Mesenchymal stem cell (in vitro differentiated cells and primary cell): ENCODE measurements around the gene COQ4.

Source experiments
- DNase-seq: peaks from one replicate; pipeline ENCODE4 v3.0.0-alpha.2; 2013
- H2AFZ ChIP-seq: one replicate; pipeline ENCODE4 v1.6.1; 2013; ENCODE audit warnings: low read depth, mild to moderate bottlenecking, control low read depth, inconsistent platforms, low read length, moderate library complexity
- H2AK5ac ChIP-seq: 2 replicates; pipeline ENCODE4 v1.6.1; 2013; ENCODE audit warnings: low read length, moderate library complexity, mild to moderate bottlenecking, inconsistent platforms; ENCODE audit not compliant: severe bottlenecking
- H2BK120ac ChIP-seq: one replicate; pipeline ENCODE4 v1.6.1; 2013; ENCODE audit warnings: low read depth, mild to moderate bottlenecking, inconsistent platforms, low read length, moderate library complexity
- H2BK12ac ChIP-seq, 2 experiments: one replicate each; pipeline ENCODE4 v1.6.1; 2013; ENCODE audit warnings: inconsistent platforms in 2 of 2, low read length in 2 of 2, mild to moderate bottlenecking in 2 of 2, moderate library complexity in 2 of 2, control low read depth in 1 of 2
- H2BK15ac ChIP-seq: one replicate; pipeline ENCODE4 v1.6.1; 2013; ENCODE audit warnings: mild to moderate bottlenecking, low read depth, inconsistent platforms; ENCODE audit not compliant: poor library complexity, severe bottlenecking
- H2BK5ac ChIP-seq: 2 replicates; pipeline ENCODE4 v1.6.1; 2013; ENCODE audit warnings: low read depth, mild to moderate bottlenecking, low read length, control low read depth, inconsistent platforms; ENCODE audit not compliant: poor library complexity, severe bottlenecking
- H3K14ac ChIP-seq, 2 experiments: one replicate each; pipeline ENCODE4 v1.6.1; 2013; ENCODE audit warnings: inconsistent platforms in 2 of 2, low read length in 2 of 2, control low read depth in 1 of 2, mild to moderate bottlenecking in 1 of 2, moderate library complexity in 1 of 2
- H3K18ac ChIP-seq, 2 experiments: one replicate each; pipeline ENCODE4 v1.6.1; 2013; ENCODE audit warnings: inconsistent platforms in 2 of 2, low read length in 2 of 2, control low read depth in 1 of 2, low read depth in 1 of 2, mild to moderate bottlenecking in 1 of 2
- H3K23ac ChIP-seq, 2 experiments: one replicate each; pipeline ENCODE4 v1.6.1; 2013; ENCODE audit warnings: inconsistent platforms in 2 of 2, low read length in 2 of 2, mild to moderate bottlenecking in 2 of 2, moderate library complexity in 2 of 2, control low read depth in 1 of 2
- H3K27ac ChIP-seq: 2 replicates; pipeline ENCODE4 v1.5.1; 2013; ENCODE audit warnings: mild to moderate bottlenecking, moderate library complexity, low read length, control low read depth, inconsistent platforms; ENCODE audit not compliant: poor library complexity, severe bottlenecking
- H3K27me3 ChIP-seq, 2 experiments: 2 replicates each; pipeline versions ENCODE4 v1.6.1 to v1.7.0; 2013; ENCODE audit warnings: low read length in 2 of 2, mild to moderate bottlenecking in 2 of 2, moderate library complexity in 2 of 2, control low read depth in 1 of 2, inconsistent platforms in 1 of 2; ENCODE audit not compliant: control insufficient read depth in 1 of 2, insufficient read depth in 1 of 2
- H3K36me3 ChIP-seq, 2 experiments: 2 replicates each; pipeline versions ENCODE4 v1.6.1 to v1.7.0; 2013; ENCODE audit warnings: low read length in 2 of 2, control low read depth in 1 of 2, inconsistent platforms in 1 of 2, low read depth in 1 of 2, mild to moderate bottlenecking in 1 of 2; ENCODE audit not compliant: insufficient read depth in 2 of 2, control insufficient read depth in 1 of 2
- H3K4ac ChIP-seq, 2 experiments: one replicate each; pipeline ENCODE4 v1.6.1; 2013; ENCODE audit warnings: inconsistent platforms in 2 of 2, low read length in 2 of 2, mild to moderate bottlenecking in 2 of 2, moderate library complexity in 2 of 2, control low read depth in 1 of 2, low read depth in 1 of 2
- H3K4me1 ChIP-seq: 2 replicates; pipeline ENCODE4 v1.6.1; 2013; ENCODE audit warnings: low read depth, low read length, control low read depth; ENCODE audit not compliant: control insufficient read depth, insufficient read depth
- H3K4me2 ChIP-seq: 2 replicates; pipeline ENCODE4 v1.6.1; 2013; ENCODE audit warnings: low read length, mild to moderate bottlenecking, inconsistent platforms; ENCODE audit not compliant: poor library complexity, severe bottlenecking
- H3K4me3 ChIP-seq, 2 experiments: 2 replicates each; pipeline versions ENCODE4 v1.5.1 to v1.7.0; 2013; ENCODE audit warnings: low read length in 2 of 2, mild to moderate bottlenecking in 2 of 2, control low read depth in 1 of 2, low read depth in 1 of 2; ENCODE audit not compliant: insufficient read depth in 1 of 2
- H3K79me1 ChIP-seq: replicated peaks from 2 replicates; pipeline ENCODE4 v1.6.1; 2013; ENCODE audit warnings: mild to moderate bottlenecking, control low read depth, low read length, inconsistent platforms; ENCODE audit not compliant: poor library complexity, severe bottlenecking
- H3K9ac ChIP-seq: 2 replicates; pipeline ENCODE4 v1.7.0; 2013; ENCODE audit warnings: mild to moderate bottlenecking, low read length, moderate library complexity
- H3K9me3 ChIP-seq: 2 replicates; pipeline ENCODE4 v1.7.0; 2013; ENCODE audit warnings: mild to moderate bottlenecking, low read length; ENCODE audit not compliant: control insufficient read depth
- H4K8ac ChIP-seq: one replicate; pipeline ENCODE4 v1.6.1; 2013; ENCODE audit warnings: inconsistent platforms, mild to moderate bottlenecking, low read length, moderate library complexity
- H4K91ac ChIP-seq: one replicate; pipeline ENCODE4 v1.6.1; 2013; ENCODE audit warnings: mild to moderate bottlenecking, low read length, inconsistent platforms
- WGBS: methylation state at CpG from one replicate; pipeline ENCODE4 v1.1.7; 2013; ENCODE audit warnings: mixed read lengths; 5-methylcytosine and 5-hydroxymethylcytosine counted together

Gene COQ4

GRCh38 chr9:128304136-128304970 is 18.3 kb upstream of the COQ4 start:
- Histone ChIP-seq H3K9ac (peak overlapping the region; percentile 57), H3K9me3 (no peaks in the 10 kb centered on the region), H4K8ac (no peak overlapping the region), H4K91ac (peak overlapping the region; percentile 37), H3K36me3 (peaks cover 8 to 10% of the 10 kb centered on the region in 2 experiments), H2BK5ac (no peak overlapping the region), H3K4me1 (peaks cover 6% of the 10 kb centered on the region), H2BK120ac (no peak overlapping the region), H3K4me2 (no peak overlapping the region), H3K27ac (no peak overlapping the region), H3K14ac (no peak overlapping the region), H3K4ac (peak overlapping the region in 1 of 2 experiments; percentile 8), H2BK15ac (no peak overlapping the region), H3K23ac (no peak overlapping the region), H2BK12ac (no peak overlapping the region), H3K18ac (no peak overlapping the region), H3K27me3 (no peaks in the 10 kb centered on the region), H2AFZ (no peak overlapping the region), H3K4me3 (no peak overlapping the region), H3K79me1 (no peaks in the 10 kb centered on the region), H2AK5ac (peak overlapping the region; percentile 77)
- DNase-seq, result no peak
- 96% methylated on average over 6 of the region's 9 CpGs for WGBS

GRCh38 chr9:128304971-128305288 is 17.7 kb upstream of the COQ4 start:
- no peak overlapping the region for H2BK120ac ChIP-seq
- DNase-seq, result no peak
- no peak overlapping the region for H2BK5ac ChIP-seq
- H2BK15ac ChIP-seq, result no peak overlapping the region
- no peak overlapping the region for H3K27ac ChIP-seq
- no peaks in the 10 kb centered on the region for H3K27me3 ChIP-seq
- H2AK5ac ChIP-seq, result no peak overlapping the region
- H4K91ac ChIP-seq, result no peak overlapping the region
- H2BK12ac ChIP-seq, result no peak overlapping the region
- peaks cover 6% of the 10 kb centered on the region for H3K4me1 ChIP-seq
- H3K36me3 ChIP-seq, result peaks cover 14 to 16% of the 10 kb centered on the region in 2 experiments
- H3K9ac ChIP-seq, result peak overlapping the region; percentile 57
- H3K14ac ChIP-seq, result no peak overlapping the region
- H3K79me1 ChIP-seq, result no peaks in the 10 kb centered on the region
- H3K23ac ChIP-seq, result no peak overlapping the region
- no peaks in the 10 kb centered on the region for H3K9me3 ChIP-seq
- H3K18ac ChIP-seq, result no peak overlapping the region
- H4K8ac ChIP-seq, result no peak overlapping the region
- H2AFZ ChIP-seq, result no peak overlapping the region
- H3K4me2 ChIP-seq, result no peak overlapping the region
- no peak overlapping the region for H3K4me3 ChIP-seq
- WGBS, result 81% methylated on average over 5 of the region's 5 CpGs
- H3K4ac ChIP-seq, result no peak overlapping the region

- Histone ChIP-seq H4K91ac (no peak overlapping the region), H3K79me1 (no peaks in the 10 kb centered on the region)
Observed at GRCh38 chr9:128309551-128309950, 13.1 kb upstream of the COQ4 start.

GRCh38 chr9:128310461-128310860 is 12.2 kb upstream of the COQ4 start:
- no peak overlapping the region for H2AFZ ChIP-seq
- no peak overlapping the region for H4K91ac ChIP-seq
- peaks cover 2% of the 10 kb centered on the region for H3K79me1 ChIP-seq
- no peaks in the 10 kb centered on the region for H3K9me3 ChIP-seq
- peaks cover 4% of the 10 kb centered on the region for H3K4me1 ChIP-seq
- DNase-seq, result no peak
- H3K4me3 ChIP-seq, result no peak overlapping the region
- H3K23ac ChIP-seq, result no peak overlapping the region
- WGBS, result 97% methylated on average over 10 of the region's 10 CpGs
- no peak overlapping the region for H4K8ac ChIP-seq
- H3K14ac ChIP-seq, result no peak overlapping the region
- H3K18ac ChIP-seq, result no peak overlapping the region
- H3K27ac ChIP-seq, result no peak overlapping the region
- no peak overlapping the region for H2AK5ac ChIP-seq
- no peak overlapping the region for H2BK12ac ChIP-seq
- H3K4me2 ChIP-seq, result no peak overlapping the region
- no peaks in the 10 kb centered on the region for H3K27me3 ChIP-seq
- no peak overlapping the region for H2BK15ac ChIP-seq
- H3K4ac ChIP-seq, result no peak overlapping the region
- H3K36me3 ChIP-seq, result peaks cover 51% of the 10 kb centered on the region in 2 experiments
- no peak overlapping the region for H3K9ac ChIP-seq
- H2BK5ac ChIP-seq, result no peak overlapping the region
- H2BK120ac ChIP-seq, result no peak overlapping the region

More at GRCh38 chr9:128309551-128309950, 13.1 kb upstream of the COQ4 start:
- peaks cover 4% of the 10 kb centered on the region for H3K4me1 ChIP-seq
- no peak overlapping the region for H4K8ac ChIP-seq
- no peak for DNase-seq
- no peak overlapping the region for H3K9ac ChIP-seq
- H2BK12ac ChIP-seq, result no peak overlapping the region
- H3K9me3 ChIP-seq, result no peaks in the 10 kb centered on the region
- H2BK5ac ChIP-seq, result no peak overlapping the region
- WGBS, result 99% methylated on average over 16 of the region's 16 CpGs
- H3K14ac ChIP-seq, result no peak overlapping the region
- no peak overlapping the region for H3K23ac ChIP-seq
- no peak overlapping the region for H2AFZ ChIP-seq
- no peak overlapping the region for H2BK15ac ChIP-seq
- H3K4me3 ChIP-seq, result no peak overlapping the region
- H3K27me3 ChIP-seq, result no peaks in the 10 kb centered on the region
- no peak overlapping the region for H3K4ac ChIP-seq
- no peak overlapping the region for H2BK120ac ChIP-seq
- H3K36me3 ChIP-seq, result peaks cover 43 to 44% of the 10 kb centered on the region in 2 experiments
- no peak overlapping the region for H2AK5ac ChIP-seq
- H3K4me2 ChIP-seq, result no peak overlapping the region
- H3K18ac ChIP-seq, result no peak overlapping the region
- no peak overlapping the region for H3K27ac ChIP-seq
